Aorta (tissue), 5 donors: ENCODE data around the gene C5orf15. TPM values are rescaled to one million over a fixed set of nuclear protein-coding genes. Genes with fewer than 3 reads are reported as not detected.
"Not testable (repeated sequence)": the region's sequence is repeated elsewhere in the genome, so short reads cannot be mapped to it uniquely, and the experiment has no call there.

ENCODE experiments used
- ATAC-seq: fragments of 200-7000 bp; cut with Tn5 transposase; one replicate; pipeline ENCODE4 v1.9.1; 2022; ENCODE audit warnings: moderate library complexity; ENCODE audit not compliant: low FRiP score
- DNase-seq, 2 donors: peaks; one replicate each; pipeline ENCODE4 v3.0.0-alpha.2; 2020
- H3K27ac ChIP-seq, 2 donors: one replicate each; pipeline ENCODE4 v1.5.1; 2013; ENCODE audit warnings: low read length in 2 of 2, mild to moderate bottlenecking in 2 of 2, moderate library complexity in 2 of 2, control low read depth in 1 of 2, inconsistent platforms in 1 of 2, low read depth in 1 of 2
- H3K27me3 ChIP-seq, 2 donors: one replicate each; pipeline ENCODE4 v1.6.1; 2013; ENCODE audit warnings: control low read depth in 1 of 2, low read length in 1 of 2, mild to moderate bottlenecking in 1 of 2, moderate library complexity in 1 of 2; ENCODE audit not compliant: insufficient read depth in 2 of 2, control insufficient read depth in 1 of 2
- H3K36me3 ChIP-seq, 2 donors: one replicate each; pipeline ENCODE4 v1.6.1; 2013; ENCODE audit warnings: control low read depth in 1 of 2, low read length in 1 of 2, mild to moderate bottlenecking in 1 of 2; ENCODE audit not compliant: insufficient read depth in 2 of 2, control insufficient read depth in 1 of 2
- H3K4me1 ChIP-seq, 2 donors: one replicate each; pipeline ENCODE4 v1.6.1; 2013; ENCODE audit warnings: low read length in 2 of 2, control low read depth in 1 of 2, mild to moderate bottlenecking in 1 of 2, moderate library complexity in 1 of 2; ENCODE audit not compliant: insufficient read depth in 2 of 2, control insufficient read depth in 1 of 2
- H3K4me3 ChIP-seq, 2 donors: one replicate each; pipeline ENCODE4 v1.5.1; 2013; ENCODE audit warnings: low read length in 2 of 2, control low read depth in 1 of 2, mild to moderate bottlenecking in 1 of 2
- H3K9me3 ChIP-seq: one replicate; pipeline ENCODE4 v1.6.1; 2013; ENCODE audit warnings: mild to moderate bottlenecking, low read length; ENCODE audit not compliant: control insufficient read depth
- WGBS, 2 donors: extraction: QIAGEN DNeasy Blood & Tissue Kit; methylation state at CpG; one replicate each; pipeline ENCODE4 v1.1.7; 2013; 5-methylcytosine and 5-hydroxymethylcytosine counted together
- intact Hi-C, 2 donors: fragments of 100-400 bp; cut with DNase I; formaldehyde crosslinking; loops; one replicate each; pipeline versions ENCODE4 v1.14.2 to v1.15.0; 2022
- polyA plus RNA-seq, 2 donors: library from polyadenylated mRNA; stranded (reverse); fragments of 200-250 nt; gene quantifications; one replicate each; pipeline ENCODE4 v1.2.3, GENCODE V29; 2013
- total RNA-seq, 2 donors: library from RNA; stranded (reverse); fragmentation: NEBNext Ultra II Directional; extraction: Animal tissue kit (Norgen Biotek cat#: 25700); gene quantifications; one replicate each; pipeline ENCODE4 v1.2.1, GENCODE V29; 2021
- donor health status: healthy with polysubstance abuse.
- donor health status: Bipolar disorder and iron deficiency.
- donor health status: DM: no; HTN: no; CAD: no.
- donor health status: DM: no; HTN: no; CAD: no.
- donor health status: DM: yes; HTN: yes; CAD: no.

Gene C5orf15
- total and polyA plus RNA-seq, 4 donors, result 18.7 to 34.4 (median 31.4) TPM

GRCh38 chr5:133959643-133960042 is 8.8 kb downstream of the C5orf15 start:
- ATAC-seq (no peak), DNase-seq (no peak)
- Histone ChIP-seq H3K4me1 (peaks cover 0 to 7% of the 10 kb centered on the region in 2 donors), H3K4me3 (no peak overlapping the region), H3K27ac (no peak overlapping the region), H3K27me3 (no peaks in the 10 kb centered on the region), H3K9me3 (no peaks in the 10 kb centered on the region), H3K36me3 (no peaks in the 10 kb centered on the region)
- 91% methylated on average over 11 of the region's 11 CpGs for WGBS, 2 donors
- intact Hi-C loops, result no loop called here

- Histone ChIP-seq H3K4me3 (no peak overlapping the region), H3K27ac (no peak overlapping the region), H3K27me3 (no peaks in the 10 kb centered on the region), H3K36me3 (no peaks in the 10 kb centered on the region), H3K4me1 (peaks cover 3 to 5% of the 10 kb centered on the region in 2 donors), H3K9me3 (no peaks in the 10 kb centered on the region)
- no peak for DNase-seq
- intact Hi-C loops, result no loop called here
- 91 to 95% methylated on average over 1 of the region's 1 CpG for WGBS, 2 donors
- ATAC-seq, result no peak
These were observed 10.8 kb downstream of the C5orf15 start for GRCh38 chr5:133957591-133957990.

- H3K4me1 ChIP-seq, result peaks cover 2 to 3% of the 10 kb centered on the region in 2 donors
- intact Hi-C loops, result no loop called here
- ATAC-seq (no peak), DNase-seq (no peak)
- H3K27ac ChIP-seq, result no peak overlapping the region
- no peaks in the 10 kb centered on the region for H3K36me3 ChIP-seq
- 76 to 77% methylated on average over 4 of the region's 4 CpGs for WGBS, 2 donors
- H3K27me3 ChIP-seq, result no peaks in the 10 kb centered on the region
- H3K9me3 ChIP-seq, result no peaks in the 10 kb centered on the region
- no peak overlapping the region for H3K4me3 ChIP-seq
These were observed 11.3 kb downstream of the C5orf15 start for GRCh38 chr5:133957080-133957479.

GRCh38 chr5:133956196-133956595 is 12.2 kb downstream of the C5orf15 start:
- H3K4me3 ChIP-seq, H3K9me3 ChIP-seq, H3K27me3 ChIP-seq, H3K4me1 ChIP-seq, ATAC-seq, DNase-seq, intact Hi-C loops, H3K27ac ChIP-seq, H3K36me3 ChIP-seq: not testable (repeated sequence)
- 93 to 97% methylated on average over 1 of the region's 1 CpG for WGBS, 2 donors

- H3K27ac ChIP-seq, result peak overlapping the region; percentile 17 to 98
These were observed 14.8 kb downstream of the C5orf15 start for GRCh38 chr5:133953568-133954145.

GRCh38 chr5:133952729-133953567 is 15.5 kb downstream of the C5orf15 start:
- no peaks in the 10 kb centered on the region for H3K27me3 ChIP-seq
- WGBS, 2 donors, result 37% methylated on average over 10 of the region's 10 CpGs
- no peaks in the 10 kb centered on the region for H3K9me3 ChIP-seq
- H3K27ac ChIP-seq, result peak overlapping the region; percentile 17 to 99
- H3K4me1 ChIP-seq, result peaks cover 7 to 10% of the 10 kb centered on the region in 2 donors
- peak; percentile 92 for ATAC-seq
- H3K4me3 ChIP-seq, result no peak overlapping the region
- H3K36me3 ChIP-seq, result no peaks in the 10 kb centered on the region
- intact Hi-C loops, result loop anchor here in 1 of 2 donors (1.0 kb wide), 1 partner anchor 15 kb away; the partner anchor contains the start of gene C5orf15
- DNase-seq, result peak; percentile 78 to 80

More at GRCh38 chr5:133953568-133954145, 14.8 kb downstream of the C5orf15 start:
- H3K4me3 ChIP-seq, result no peak overlapping the region
- H3K9me3 ChIP-seq, result no peaks in the 10 kb centered on the region
- no peaks in the 10 kb centered on the region for H3K36me3 ChIP-seq
- intact Hi-C loops, result loop anchor here in 1 of 2 donors (1.0 kb wide), 1 partner anchor 15 kb away; the partner anchor contains the start of gene C5orf15
- no peak for DNase-seq
- H3K27me3 ChIP-seq, result no peaks in the 10 kb centered on the region
- peak; percentile 46 for ATAC-seq
- H3K4me1 ChIP-seq, result peaks cover 7 to 10% of the 10 kb centered on the region in 2 donors
- WGBS, 2 donors, result 84 to 89% methylated on average over 10 of the region's 10 CpGs

GRCh38 chr5:133950821-133951612 is 17.4 kb downstream of the C5orf15 start:
- no peak for DNase-seq

GRCh38 chr5:133948721-133949120 is 19.7 kb downstream of the C5orf15 start:
- Histone ChIP-seq H3K4me3 (no peak overlapping the region), H3K36me3 (no peaks in the 10 kb centered on the region), H3K9me3 (no peaks in the 10 kb centered on the region), H3K4me1 (peaks cover 10 to 15% of the 10 kb centered on the region in 2 donors), H3K27ac (no peak overlapping the region), H3K27me3 (no peaks in the 10 kb centered on the region)
- DNase-seq, result no peak
- intact Hi-C loops, result no loop called here
- no peak for ATAC-seq

More at GRCh38 chr5:133950821-133951612, 17.4 kb downstream of the C5orf15 start:
- no peaks in the 10 kb centered on the region for H3K9me3 ChIP-seq
- H3K4me3 ChIP-seq, result no peak overlapping the region
- H3K4me1 ChIP-seq, result peaks cover 7 to 15% of the 10 kb centered on the region in 2 donors
- WGBS, 2 donors, result 67 to 70% methylated on average over 7 of the region's 7 CpGs
- ATAC-seq, result no peak
- H3K27me3 ChIP-seq, result no peaks in the 10 kb centered on the region
- intact Hi-C loops, result no loop called here
- H3K27ac ChIP-seq, result peak overlapping the region; percentile 74 to 99
- H3K36me3 ChIP-seq, result no peaks in the 10 kb centered on the region
